GM23338 (cell line): ENCODE data around the gene WSB2. TPM values are rescaled to one million over a fixed set of nuclear protein-coding genes. Genes with fewer than 3 reads are reported as not detected.

Experiments used
- ATAC-seq: fragments of 200-7000 bp; cut with Tn5 transposase; 3 replicates; pipeline ENCODE4 v1.9.1; 2020
- DNase-seq: peaks from one replicate; pipeline ENCODE4 v3.0.0-alpha.2; 2015; ENCODE audit warnings: low spot score
- H2AFZ ChIP-seq: fragments of 200-600 bp; sonication (generic); 2 replicates; pipeline ENCODE4 v1.8.0; 2016; ENCODE audit warnings: antibody characterized with exemption, mild to moderate bottlenecking, moderate library complexity
- H3F3A ChIP-seq: fragments of 200-600 bp; sonication (generic); replicated peaks from 2 replicates; pipeline ENCODE4 v1.8.0; 2017; ENCODE audit warnings: antibody characterized with exemption, mixed run types, low read depth
- H3K27ac ChIP-seq: fragments of 200-600 bp; sonication (generic); 2 replicates; pipeline ENCODE4 v1.6.1; 2016; ENCODE audit warnings: low read depth
- H3K27me3 ChIP-seq: fragments of 200-600 bp; sonication (generic); 2 replicates; pipeline ENCODE4 v1.8.0; 2016; ENCODE audit warnings: mild to moderate bottlenecking, mixed run types, moderate library complexity; ENCODE audit not compliant: insufficient read depth
- H3K36me3 ChIP-seq: fragments of 200-600 bp; sonication (generic); 2 replicates; pipeline ENCODE4 v1.8.0; 2016; ENCODE audit warnings: mild to moderate bottlenecking; ENCODE audit not compliant: insufficient read depth
- H3K4me1 ChIP-seq: fragments of 200-600 bp; sonication (generic); 2 replicates; pipeline ENCODE4 v1.8.0; 2016; ENCODE audit warnings: mild to moderate bottlenecking, moderate library complexity; ENCODE audit not compliant: insufficient read depth
- H3K4me2 ChIP-seq: fragments of 200-600 bp; sonication (generic); 2 replicates; pipeline ENCODE4 v1.7.1; 2017; ENCODE audit warnings: mixed run types
- H3K4me3 ChIP-seq: fragments of 200-600 bp; sonication (generic); 2 replicates; pipeline ENCODE4 v1.6.1; 2016; ENCODE audit warnings: mixed run types
- H3K79me2 ChIP-seq: fragments of 200-600 bp; sonication (generic); replicated peaks from 2 replicates; pipeline ENCODE4 v1.8.0; 2017; ENCODE audit warnings: mild to moderate bottlenecking; ENCODE audit not compliant: insufficient read depth
- H3K9me2 ChIP-seq: fragments of 200-600 bp; sonication (generic); 2 replicates; pipeline ENCODE4 v1.8.0; 2017; ENCODE audit not compliant: insufficient read depth
- H4K20me1 ChIP-seq: fragments of 200-600 bp; sonication (generic); replicated peaks from 2 replicates; pipeline ENCODE4 v1.8.0; 2017; ENCODE audit warnings: mild to moderate bottlenecking; ENCODE audit not compliant: insufficient read depth
- H3K27ac Mint-ChIP-seq: 2 replicates; pipeline ENCODE4 v1.8.0; 2020; ENCODE audit warnings: inconsistent platforms, mild to moderate bottlenecking, moderate library complexity, mixed read lengths
- H3K27me3 Mint-ChIP-seq: 3 replicates; pipeline ENCODE4 v1.8.0; 2022; ENCODE audit warnings: low read depth, mild to moderate bottlenecking, moderate library complexity, mixed read lengths, inconsistent platforms; ENCODE audit not compliant: insufficient read depth, poor library complexity
- H3K36me3 Mint-ChIP-seq: 3 replicates; pipeline ENCODE4 v1.8.0; 2021; ENCODE audit warnings: low read depth, mild to moderate bottlenecking, inconsistent platforms, moderate library complexity, mixed read lengths
- H3K4me1 Mint-ChIP-seq: 3 replicates; pipeline ENCODE4 v1.8.0; 2020; ENCODE audit warnings: mild to moderate bottlenecking, inconsistent platforms, mixed read lengths
- H3K4me3 Mint-ChIP-seq: 3 replicates; pipeline ENCODE4 v1.8.0; 2021; ENCODE audit warnings: moderate library complexity, mild to moderate bottlenecking, inconsistent platforms, mixed read lengths
- H3K9me3 Mint-ChIP-seq: 3 replicates; pipeline ENCODE4 v1.8.0; 2020; ENCODE audit warnings: moderate library complexity, mild to moderate bottlenecking, inconsistent platforms, mixed read lengths
- CREB1 ChIP-seq: fragments of 250-450 bp; sonication (Bioruptor Pico); IDR thresholded peaks from 2 replicates; pipeline ENCODE4 v1.5.0; 2020; ENCODE audit warnings: low read depth, mild to moderate bottlenecking, moderate library complexity
- JUNB ChIP-seq: IDR thresholded peaks from one replicate; pipeline ENCODE4 v1.6.1; 2016; ENCODE audit warnings: antibody characterized with exemption; ENCODE audit not compliant: unreplicated experiment
- NANOG ChIP-seq: IDR thresholded peaks from 2 replicates; pipeline ENCODE4 v1.6.1; 2016; ENCODE audit warnings: antibody characterized with exemption, borderline replicate concordance
- ZNF114 ChIP-seq: fragments of 250-450 bp; sonication (Bioruptor Pico); IDR thresholded peaks from 2 replicates; pipeline ENCODE4 v1.5.0; 2020; ENCODE audit warnings: mild to moderate bottlenecking, moderate library complexity
- ZNF331 ChIP-seq: fragments of 250-450 bp; sonication (Bioruptor Pico); IDR thresholded peaks from 2 replicates; pipeline ENCODE4 v1.5.0; 2020; ENCODE audit warnings: low read depth, mild to moderate bottlenecking, moderate library complexity
- polyA plus RNA-seq: library from polyadenylated mRNA; unstranded; fragments of >200 nt; fragmentation: Nextera tagmentation; extraction: Ambion mirVana; gene quantifications from 2 replicates; pipeline ENCODE4 v1.2.1, GENCODE V29; 2016
- total RNA-seq: library from RNA; depleted of rRNA; stranded (reverse); fragments of >200 nt; shearing (Covaris generic); gene quantifications from 2 replicates; pipeline ENCODE4 v1.2.3, GENCODE V29; 2014
- TF ChIP-seq, protein P1 (sequence below): IDR thresholded peaks from one replicate; pipeline ENCODE4 v1.6.1; 2018; ENCODE audit warnings: antibody characterized with exemption; ENCODE audit not compliant: unreplicated experiment
- TF ChIP-seq, protein P2 (sequence below): IDR thresholded peaks from 2 replicates; pipeline ENCODE4 v1.6.1; 2016; ENCODE audit warnings: antibody characterized with exemption
- TF ChIP-seq, protein P3 (sequence below): fragments of 250-450 bp; sonication (Bioruptor Pico); IDR thresholded peaks from 2 replicates; pipeline ENCODE4 v1.5.0; 2020; ENCODE audit warnings: mild to moderate bottlenecking, moderate library complexity

Gene WSB2
- total and polyA plus RNA-seq, 2 experiments from 2014 or later = 36.6 to 60.8 TPM

DNA sequence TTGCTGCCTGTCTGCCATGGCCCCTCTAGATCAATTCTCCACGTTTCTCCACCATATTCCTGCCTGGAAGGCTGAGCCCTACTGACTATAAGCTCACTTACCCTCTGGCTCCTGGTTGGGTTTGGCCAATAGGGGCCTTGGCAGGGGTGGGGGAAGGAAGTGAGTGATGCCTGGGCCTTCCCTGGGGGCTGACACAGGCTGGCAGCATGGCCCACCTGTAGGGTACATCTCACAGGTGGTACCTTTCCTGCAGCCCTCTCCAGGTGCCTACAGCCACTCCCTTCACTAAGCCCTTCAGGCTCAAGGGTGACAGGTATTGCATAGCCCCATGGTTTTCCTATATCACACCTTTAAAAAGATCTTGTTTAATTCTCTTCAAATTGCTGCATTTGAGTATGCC, 40.9 kb downstream of the WSB2 start (continued):
- TF ChIP-seq NANOG (no peak), ZNF114 (CRISPR knock-in tag) (no peak), ZNF331 (no peak), JUNB (no peak)

DNA sequence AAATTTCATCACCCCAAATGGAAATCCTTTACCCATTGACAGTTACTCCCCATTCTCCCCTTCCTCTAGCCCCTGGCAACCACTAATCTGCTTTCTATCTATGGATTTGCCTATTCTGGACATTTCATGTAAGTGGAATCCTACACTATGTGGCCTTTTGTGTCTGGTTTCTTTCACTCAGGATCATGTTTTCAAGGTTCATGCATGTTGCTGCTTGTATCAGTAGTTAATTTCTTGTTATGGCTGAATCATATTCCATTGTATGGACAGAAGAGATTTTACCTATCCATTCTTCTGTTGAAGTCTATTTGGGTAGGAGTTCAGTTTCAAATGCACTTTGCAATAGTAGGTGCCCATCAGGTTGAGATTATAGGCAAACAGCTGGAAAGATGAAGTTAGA, 43.1 kb downstream of the WSB2 start:
- H3K4me2 ChIP-seq = peak overlapping the region; percentile 92
- TF ChIP-seq ZNF331 (no peak), JUNB (no peak)
- ATAC-seq (no peak), DNase-seq (no peak)
- peaks cover 13% of the 10 kb centered on the region for H3K4me1 ChIP-seq
- H3K36me3 ChIP-seq = peaks cover 28% of the 10 kb centered on the region
- no peak overlapping the region for H3K27ac Mint-ChIP-seq
- H3K4me3 Mint-ChIP-seq = peak overlapping the region; percentile 95
- H2AFZ ChIP-seq = no peak overlapping the region
- peaks cover 17% of the 10 kb centered on the region for H3K4me1 Mint-ChIP-seq
- H3K4me3 ChIP-seq = peak overlapping the region; percentile 98; the same call in 1 of the 2 replicates
- peaks cover 5% of the 10 kb centered on the region for H4K20me1 ChIP-seq
- no peaks in the 10 kb centered on the region for H3K9me3 Mint-ChIP-seq
- no peaks in the 10 kb centered on the region for H3K27me3 ChIP-seq
- peaks cover 49% of the 10 kb centered on the region for H3K36me3 Mint-ChIP-seq
- H3F3A ChIP-seq = no peaks in the 10 kb centered on the region
- peaks cover 27% of the 10 kb centered on the region for H3K79me2 ChIP-seq
- no peaks in the 10 kb centered on the region for H3K9me2 ChIP-seq
- H3K27me3 Mint-ChIP-seq = peaks cover 14% of the 10 kb centered on the region
- no peak overlapping the region for H3K27ac ChIP-seq

DNA sequence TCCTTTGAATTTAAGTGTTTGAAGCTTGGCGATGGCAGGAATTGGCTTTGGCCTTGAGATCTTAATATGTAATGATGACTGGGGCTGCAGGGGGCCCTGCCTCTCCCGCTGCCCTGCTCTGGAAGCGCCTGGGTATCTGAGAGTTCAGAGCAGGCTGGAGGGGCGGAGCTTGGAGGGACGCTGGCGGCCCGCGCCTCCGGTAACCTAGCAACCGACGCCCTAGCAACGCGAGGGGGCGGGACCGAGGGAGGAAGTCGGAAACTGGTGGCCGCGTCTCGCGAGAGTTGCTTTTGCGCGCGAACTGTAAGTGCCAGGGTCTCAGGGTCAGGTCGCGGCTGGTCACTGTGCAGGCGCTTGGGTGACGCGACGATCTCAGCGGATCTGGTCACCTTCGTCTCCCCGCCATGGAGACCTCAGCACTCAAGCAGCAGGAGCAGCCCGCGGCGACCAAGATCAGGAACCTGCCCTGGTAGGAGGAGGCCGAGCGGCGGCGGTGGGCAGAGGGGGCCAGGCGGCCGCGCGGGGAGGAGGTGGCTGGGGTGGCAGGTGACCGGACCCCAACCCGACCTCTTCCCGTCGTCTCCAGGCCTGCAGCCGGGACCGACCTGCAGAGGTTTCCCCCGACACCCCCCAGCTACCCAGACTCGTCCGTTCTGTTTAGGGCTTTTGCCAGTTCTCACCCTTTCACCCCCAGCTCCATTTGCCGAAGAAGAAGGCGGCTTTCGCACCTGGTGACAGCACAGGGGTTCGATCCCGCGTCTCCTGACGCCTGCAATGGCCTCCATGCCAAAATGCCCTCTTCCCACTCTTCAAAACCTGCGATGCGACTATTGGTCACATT, 44.3 kb downstream of the WSB2 start, which contains the start of gene RFC5:
TSS of gene RFC5 (plus strand) at position 280 of the 841 bp plus-strand sequence. CDS start at position 405, 125 bp downstream.
- H3K4me3 ChIP-seq = peak within 1 kb of the TSS; percentile 98
- peak within 1 kb of the TSS; percentile 92 for H3K4me2 ChIP-seq
- peak within 1 kb of the TSS; percentile 95 for H3K4me3 Mint-ChIP-seq
- H3K79me2 ChIP-seq = peaks cover 27% of the 10 kb centered on the region
- peaks cover 11% of the 10 kb centered on the region for H3K27me3 Mint-ChIP-seq
- H2AFZ ChIP-seq = peak within 1 kb of the TSS; percentile 91
- peak; percentile 100 for DNase-seq
- H3K36me3 ChIP-seq = peaks cover 26% of the 10 kb centered on the region
- H3K4me1 Mint-ChIP-seq = peaks cover 13% of the 10 kb centered on the region
- H3K4me1 ChIP-seq = peaks cover 13% of the 10 kb centered on the region
- peaks cover 36% of the 10 kb centered on the region for H3K36me3 Mint-ChIP-seq
- H3K27me3 ChIP-seq = no peaks in the 10 kb centered on the region
- H3K9me2 ChIP-seq = no peaks in the 10 kb centered on the region
- H4K20me1 ChIP-seq = peaks cover 5% of the 10 kb centered on the region
- H3K27ac ChIP-seq = no peak within 1 kb of the TSS; the same call in 1 of the 2 replicates
- peak within 1 kb of the TSS; percentile 97 for H3K27ac Mint-ChIP-seq
- no peaks in the 10 kb centered on the region for H3F3A ChIP-seq
- H3K9me3 Mint-ChIP-seq = no peaks in the 10 kb centered on the region
- ATAC-seq = peak; percentile 98
- TF ChIP-seq JUNB (no peak), ZNF331 (no peak), CREB1 (CRISPR knock-in tag) (no peak)
- TF ChIP-seq, protein P1, sequence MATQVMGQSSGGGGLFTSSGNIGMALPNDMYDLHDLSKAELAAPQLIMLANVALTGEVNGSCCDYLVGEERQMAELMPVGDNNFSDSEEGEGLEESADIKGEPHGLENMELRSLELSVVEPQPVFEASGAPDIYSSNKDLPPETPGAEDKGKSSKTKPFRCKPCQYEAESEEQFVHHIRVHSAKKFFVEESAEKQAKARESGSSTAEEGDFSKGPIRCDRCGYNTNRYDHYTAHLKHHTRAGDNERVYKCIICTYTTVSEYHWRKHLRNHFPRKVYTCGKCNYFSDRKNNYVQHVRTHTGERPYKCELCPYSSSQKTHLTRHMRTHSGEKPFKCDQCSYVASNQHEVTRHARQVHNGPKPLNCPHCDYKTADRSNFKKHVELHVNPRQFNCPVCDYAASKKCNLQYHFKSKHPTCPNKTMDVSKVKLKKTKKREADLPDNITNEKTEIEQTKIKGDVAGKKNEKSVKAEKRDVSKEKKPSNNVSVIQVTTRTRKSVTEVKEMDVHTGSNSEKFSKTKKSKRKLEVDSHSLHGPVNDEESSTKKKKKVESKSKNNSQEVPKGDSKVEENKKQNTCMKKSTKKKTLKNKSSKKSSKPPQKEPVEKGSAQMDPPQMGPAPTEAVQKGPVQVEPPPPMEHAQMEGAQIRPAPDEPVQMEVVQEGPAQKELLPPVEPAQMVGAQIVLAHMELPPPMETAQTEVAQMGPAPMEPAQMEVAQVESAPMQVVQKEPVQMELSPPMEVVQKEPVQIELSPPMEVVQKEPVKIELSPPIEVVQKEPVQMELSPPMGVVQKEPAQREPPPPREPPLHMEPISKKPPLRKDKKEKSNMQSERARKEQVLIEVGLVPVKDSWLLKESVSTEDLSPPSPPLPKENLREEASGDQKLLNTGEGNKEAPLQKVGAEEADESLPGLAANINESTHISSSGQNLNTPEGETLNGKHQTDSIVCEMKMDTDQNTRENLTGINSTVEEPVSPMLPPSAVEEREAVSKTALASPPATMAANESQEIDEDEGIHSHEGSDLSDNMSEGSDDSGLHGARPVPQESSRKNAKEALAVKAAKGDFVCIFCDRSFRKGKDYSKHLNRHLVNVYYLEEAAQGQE = no peak
- TF ChIP-seq, protein P2, sequence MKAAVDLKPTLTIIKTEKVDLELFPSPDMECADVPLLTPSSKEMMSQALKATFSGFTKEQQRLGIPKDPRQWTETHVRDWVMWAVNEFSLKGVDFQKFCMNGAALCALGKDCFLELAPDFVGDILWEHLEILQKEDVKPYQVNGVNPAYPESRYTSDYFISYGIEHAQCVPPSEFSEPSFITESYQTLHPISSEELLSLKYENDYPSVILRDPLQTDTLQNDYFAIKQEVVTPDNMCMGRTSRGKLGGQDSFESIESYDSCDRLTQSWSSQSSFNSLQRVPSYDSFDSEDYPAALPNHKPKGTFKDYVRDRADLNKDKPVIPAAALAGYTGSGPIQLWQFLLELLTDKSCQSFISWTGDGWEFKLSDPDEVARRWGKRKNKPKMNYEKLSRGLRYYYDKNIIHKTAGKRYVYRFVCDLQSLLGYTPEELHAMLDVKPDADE = peak; percentile 46; the same call in 1 of the 2 replicates
- TF ChIP-seq, protein P3, sequence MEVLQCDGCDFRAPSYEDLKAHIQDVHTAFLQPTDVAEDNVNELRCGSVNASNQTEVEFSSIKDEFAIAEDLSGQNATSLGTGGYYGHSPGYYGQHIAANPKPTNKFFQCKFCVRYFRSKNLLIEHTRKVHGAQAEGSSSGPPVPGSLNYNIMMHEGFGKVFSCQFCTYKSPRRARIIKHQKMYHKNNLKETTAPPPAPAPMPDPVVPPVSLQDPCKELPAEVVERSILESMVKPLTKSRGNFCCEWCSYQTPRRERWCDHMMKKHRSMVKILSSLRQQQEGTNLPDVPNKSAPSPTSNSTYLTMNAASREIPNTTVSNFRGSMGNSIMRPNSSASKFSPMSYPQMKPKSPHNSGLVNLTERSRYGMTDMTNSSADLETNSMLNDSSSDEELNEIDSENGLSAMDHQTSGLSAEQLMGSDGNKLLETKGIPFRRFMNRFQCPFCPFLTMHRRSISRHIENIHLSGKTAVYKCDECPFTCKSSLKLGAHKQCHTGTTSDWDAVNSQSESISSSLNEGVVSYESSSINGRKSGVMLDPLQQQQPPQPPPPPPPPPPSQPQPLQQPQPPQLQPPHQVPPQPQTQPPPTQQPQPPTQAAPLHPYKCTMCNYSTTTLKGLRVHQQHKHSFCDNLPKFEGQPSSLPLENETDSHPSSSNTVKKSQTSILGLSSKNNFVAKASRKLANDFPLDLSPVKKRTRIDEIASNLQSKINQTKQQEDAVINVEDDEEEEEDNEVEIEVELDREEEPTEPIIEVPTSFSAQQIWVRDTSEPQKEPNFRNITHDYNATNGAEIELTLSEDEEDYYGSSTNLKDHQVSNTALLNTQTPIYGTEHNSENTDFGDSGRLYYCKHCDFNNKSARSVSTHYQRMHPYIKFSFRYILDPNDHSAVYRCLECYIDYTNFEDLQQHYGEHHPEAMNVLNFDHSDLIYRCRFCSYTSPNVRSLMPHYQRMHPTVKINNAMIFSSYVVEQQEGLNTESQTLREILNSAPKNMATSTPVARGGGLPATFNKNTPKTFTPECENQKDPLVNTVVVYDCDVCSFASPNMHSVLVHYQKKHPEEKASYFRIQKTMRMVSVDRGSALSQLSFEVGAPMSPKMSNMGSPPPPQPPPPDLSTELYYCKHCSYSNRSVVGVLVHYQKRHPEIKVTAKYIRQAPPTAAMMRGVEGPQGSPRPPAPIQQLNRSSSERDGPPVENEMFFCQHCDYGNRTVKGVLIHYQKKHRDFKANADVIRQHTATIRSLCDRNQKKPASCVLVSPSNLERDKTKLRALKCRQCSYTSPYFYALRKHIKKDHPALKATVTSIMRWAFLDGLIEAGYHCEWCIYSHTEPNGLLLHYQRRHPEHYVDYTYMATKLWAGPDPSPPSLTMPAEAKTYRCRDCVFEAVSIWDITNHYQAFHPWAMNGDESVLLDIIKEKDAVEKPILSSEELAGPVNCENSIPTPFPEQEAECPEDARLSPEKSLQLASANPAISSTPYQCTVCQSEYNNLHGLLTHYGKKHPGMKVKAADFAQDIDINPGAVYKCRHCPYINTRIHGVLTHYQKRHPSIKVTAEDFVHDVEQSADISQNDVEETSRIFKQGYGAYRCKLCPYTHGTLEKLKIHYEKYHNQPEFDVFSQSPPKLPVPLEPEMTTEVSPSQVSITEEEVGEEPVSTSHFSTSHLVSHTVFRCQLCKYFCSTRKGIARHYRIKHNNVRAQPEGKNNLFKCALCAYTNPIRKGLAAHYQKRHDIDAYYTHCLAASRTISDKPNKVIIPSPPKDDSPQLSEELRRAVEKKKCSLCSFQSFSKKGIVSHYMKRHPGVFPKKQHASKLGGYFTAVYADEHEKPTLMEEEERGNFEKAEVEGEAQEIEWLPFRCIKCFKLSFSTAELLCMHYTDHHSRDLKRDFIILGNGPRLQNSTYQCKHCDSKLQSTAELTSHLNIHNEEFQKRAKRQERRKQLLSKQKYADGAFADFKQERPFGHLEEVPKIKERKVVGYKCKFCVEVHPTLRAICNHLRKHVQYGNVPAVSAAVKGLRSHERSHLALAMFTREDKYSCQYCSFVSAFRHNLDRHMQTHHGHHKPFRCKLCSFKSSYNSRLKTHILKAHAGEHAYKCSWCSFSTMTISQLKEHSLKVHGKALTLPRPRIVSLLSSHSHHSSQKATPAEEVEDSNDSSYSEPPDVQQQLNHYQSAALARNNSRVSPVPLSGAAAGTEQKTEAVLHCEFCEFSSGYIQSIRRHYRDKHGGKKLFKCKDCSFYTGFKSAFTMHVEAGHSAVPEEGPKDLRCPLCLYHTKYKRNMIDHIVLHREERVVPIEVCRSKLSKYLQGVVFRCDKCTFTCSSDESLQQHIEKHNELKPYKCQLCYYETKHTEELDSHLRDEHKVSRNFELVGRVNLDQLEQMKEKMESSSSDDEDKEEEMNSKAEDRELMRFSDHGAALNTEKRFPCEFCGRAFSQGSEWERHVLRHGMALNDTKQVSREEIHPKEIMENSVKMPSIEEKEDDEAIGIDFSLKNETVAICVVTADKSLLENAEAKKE (CRISPR knock-in tag) = no peak
